ENCODE data around the gene EPB41L3. TPM values are rescaled to one million over a fixed set of nuclear protein-coding genes. Genes with fewer than 3 reads are reported as not detected.
"Not testable (repeated sequence)": the region's sequence is repeated elsewhere in the genome, so short reads cannot be mapped to it uniquely, and the experiment has no call there.

The EPB41L3 gene
- polyA plus RNA-seq, 1 experiment = 45.0 TPM

DNA sequence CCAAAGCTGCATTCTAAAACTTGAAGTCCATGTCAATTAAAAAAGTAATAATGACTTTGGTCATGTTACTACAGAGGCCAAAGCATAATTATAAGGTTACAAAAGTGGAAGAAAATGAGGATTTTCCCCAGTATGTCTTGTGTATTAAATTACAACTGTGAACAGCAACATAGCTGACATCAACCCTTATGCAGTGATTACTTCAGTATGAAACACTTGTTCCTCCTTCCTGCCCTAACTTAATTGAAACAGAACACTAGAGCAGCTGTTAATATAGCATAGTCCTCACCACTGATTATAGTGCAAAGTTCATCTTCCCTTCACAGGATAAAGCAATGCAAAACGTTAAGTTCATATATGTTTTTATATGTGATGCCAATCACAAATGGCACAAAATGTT lies 29.9 kb downstream of the EPB41L3 start:
- ChIA-PET POLR2A (interaction anchor here (1.1 kb wide), 1 partner anchor 14 kb away, joined by 3 read pairs; no protein-coding TSS in a partner anchor), CTCF (interaction anchor here (0.6 to 0.9 kb wide), 2 partner anchors 33 to 78 kb away, joined by 4 read pairs; no protein-coding TSS in a partner anchor)
- H3K9me3 ChIP-seq (ENCODE audit: control insufficient read depth, insufficient read depth, low read length) = no peaks in the 10 kb centered on the region
- H3K27ac ChIP-seq (ENCODE audit: low read depth, low read length) = no peak overlapping the region
- no peak overlapping the region for H3K4me3 ChIP-seq (ENCODE audit: low read depth, low read length)
- no peaks in the 10 kb centered on the region for H3K27me3 ChIP-seq (ENCODE audit: control insufficient read depth, insufficient read depth, low read length)
- DNase-seq (ENCODE audit: low read depth, low spot score) = no peak
- TF ChIP-seq, protein P1, sequence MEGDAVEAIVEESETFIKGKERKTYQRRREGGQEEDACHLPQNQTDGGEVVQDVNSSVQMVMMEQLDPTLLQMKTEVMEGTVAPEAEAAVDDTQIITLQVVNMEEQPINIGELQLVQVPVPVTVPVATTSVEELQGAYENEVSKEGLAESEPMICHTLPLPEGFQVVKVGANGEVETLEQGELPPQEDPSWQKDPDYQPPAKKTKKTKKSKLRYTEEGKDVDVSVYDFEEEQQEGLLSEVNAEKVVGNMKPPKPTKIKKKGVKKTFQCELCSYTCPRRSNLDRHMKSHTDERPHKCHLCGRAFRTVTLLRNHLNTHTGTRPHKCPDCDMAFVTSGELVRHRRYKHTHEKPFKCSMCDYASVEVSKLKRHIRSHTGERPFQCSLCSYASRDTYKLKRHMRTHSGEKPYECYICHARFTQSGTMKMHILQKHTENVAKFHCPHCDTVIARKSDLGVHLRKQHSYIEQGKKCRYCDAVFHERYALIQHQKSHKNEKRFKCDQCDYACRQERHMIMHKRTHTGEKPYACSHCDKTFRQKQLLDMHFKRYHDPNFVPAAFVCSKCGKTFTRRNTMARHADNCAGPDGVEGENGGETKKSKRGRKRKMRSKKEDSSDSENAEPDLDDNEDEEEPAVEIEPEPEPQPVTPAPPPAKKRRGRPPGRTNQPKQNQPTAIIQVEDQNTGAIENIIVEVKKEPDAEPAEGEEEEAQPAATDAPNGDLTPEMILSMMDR (IDR thresholded peaks at IDR 0.05; ENCODE audit: low read depth, low read length) = no peak

DNA sequence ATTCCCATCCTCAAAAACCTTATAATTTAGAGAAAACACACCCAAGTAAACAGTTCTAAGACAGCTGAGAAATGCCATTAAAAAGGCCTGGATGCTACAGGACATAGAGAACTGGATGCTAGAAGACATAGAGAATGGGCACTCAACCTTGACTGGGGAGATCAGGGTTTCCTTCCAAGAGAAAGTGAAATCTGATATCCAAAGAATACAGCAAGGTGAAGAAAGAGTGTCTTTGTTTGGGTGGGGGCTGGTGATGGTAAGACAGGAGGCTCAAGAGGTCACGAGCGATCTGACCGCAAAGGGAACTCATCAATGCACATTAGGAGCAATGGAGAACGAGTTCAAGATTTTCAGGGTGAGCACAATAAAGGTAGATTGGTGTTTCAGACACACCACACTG lies 31.6 kb downstream of the EPB41L3 start:
- no peaks in the 10 kb centered on the region for H3K27me3 ChIP-seq (ENCODE audit: control insufficient read depth, insufficient read depth, low read length)
- no peak overlapping the region for H3K27ac ChIP-seq (ENCODE audit: low read depth, low read length)
- ChIA-PET POLR2A (no interaction called here), CTCF (no interaction called here)
- H3K4me3 ChIP-seq (ENCODE audit: low read depth, low read length) = no peak overlapping the region
- H3K9me3 ChIP-seq (ENCODE audit: control insufficient read depth, insufficient read depth, low read length) = no peaks in the 10 kb centered on the region
- TF ChIP-seq, protein P1 (IDR thresholded peaks at IDR 0.05; ENCODE audit: low read depth, low read length) = no peak
- DNase-seq (ENCODE audit: low read depth, low spot score) = no peak

DNA sequence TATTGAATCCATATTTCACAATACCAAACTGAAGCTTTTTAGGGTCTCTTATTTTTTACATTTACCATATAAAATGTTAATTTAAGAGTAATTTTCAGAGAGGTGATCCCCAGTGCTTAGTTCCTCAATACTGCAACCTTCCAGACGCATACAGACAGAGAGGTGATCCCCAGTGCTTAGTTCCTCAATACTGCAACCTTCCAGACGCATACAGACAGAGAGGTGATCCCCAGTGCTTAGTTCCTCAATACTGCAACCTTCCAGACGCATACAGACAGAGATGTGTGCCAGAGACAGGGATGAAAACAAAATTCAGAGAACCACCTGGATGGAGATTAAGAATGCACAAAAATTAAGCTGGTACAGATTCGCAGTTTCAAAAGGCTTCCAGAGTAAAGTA lies 32.3 kb downstream of the EPB41L3 start:
- POLR2A ChIA-PET = interaction anchor here (1.6 kb wide), 1 partner anchor 45 kb away, joined by 3 read pairs; no protein-coding TSS in a partner anchor
- CTCF ChIA-PET; H3K9me3 ChIP-seq (ENCODE audit: control insufficient read depth, insufficient read depth, low read length); H3K27ac ChIP-seq (ENCODE audit: low read depth, low read length); H3K27me3 ChIP-seq (ENCODE audit: control insufficient read depth, insufficient read depth, low read length); H3K4me3 ChIP-seq (ENCODE audit: low read depth, low read length); DNase-seq (ENCODE audit: low read depth, low spot score): not testable (repeated sequence)

DNA sequence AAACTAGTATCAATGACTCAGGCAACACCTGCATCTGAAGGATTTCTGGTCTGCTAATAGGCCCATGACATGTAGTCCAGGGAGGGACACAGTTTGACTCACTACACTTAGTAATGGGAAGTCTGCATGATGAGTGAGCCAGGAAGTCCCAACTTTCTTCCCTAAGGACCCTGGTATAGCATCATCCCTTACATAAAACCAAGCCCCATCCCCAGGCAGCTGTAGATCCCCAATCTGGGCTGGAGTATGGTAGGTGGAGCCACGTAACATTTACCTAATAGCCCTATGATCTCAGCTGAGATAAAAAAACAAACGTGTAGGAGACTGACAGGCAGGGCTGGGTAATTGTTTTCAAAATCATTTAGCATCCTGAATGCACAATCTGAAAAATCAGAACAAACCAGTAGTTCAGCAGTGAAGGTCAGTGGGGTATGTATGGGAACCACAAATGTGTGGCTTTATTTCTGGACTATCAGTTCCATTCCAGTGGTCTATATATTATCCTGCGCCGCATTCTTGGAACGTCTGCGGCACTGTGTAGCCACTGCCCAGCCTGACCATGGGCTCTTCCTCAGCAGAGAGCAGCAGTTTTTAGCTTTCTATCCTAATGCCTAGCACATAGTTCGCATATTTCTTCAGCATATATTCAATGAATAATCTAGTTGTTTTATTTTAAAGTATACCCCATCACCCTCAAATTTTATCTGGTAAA lies 33.5 kb downstream of the EPB41L3 start:
- TF ChIP-seq, protein P1 (IDR thresholded peaks at IDR 0.05; ENCODE audit: low read depth, low read length) = no peak
- H3K9me3 ChIP-seq (ENCODE audit: control insufficient read depth, insufficient read depth, low read length) = no peaks in the 10 kb centered on the region
- ChIA-PET POLR2A (interaction anchor here (1.6 kb wide), 1 partner anchor 47 kb away, joined by 3 read pairs; no protein-coding TSS in a partner anchor), CTCF (interaction anchor here (0.6 kb wide), 1 partner anchor 50 kb away, joined by 3 read pairs; no protein-coding TSS in a partner anchor)
- H3K27me3 ChIP-seq (ENCODE audit: control insufficient read depth, insufficient read depth, low read length) = no peaks in the 10 kb centered on the region
- no peak overlapping the region for H3K27ac ChIP-seq (ENCODE audit: low read depth, low read length)
- DNase-seq (ENCODE audit: low read depth, low spot score) = no peak
- no peak overlapping the region for H3K4me3 ChIP-seq (ENCODE audit: low read depth, low read length)

- Histone ChIP-seq H3K9me3 (ENCODE audit: control insufficient read depth, insufficient read depth, low read length) (no peaks in the 10 kb centered on the region), H3K27ac (ENCODE audit: low read depth, low read length) (no peak overlapping the region), H3K27me3 (ENCODE audit: control insufficient read depth, insufficient read depth, low read length) (no peaks in the 10 kb centered on the region), H3K4me3 (ENCODE audit: low read depth, low read length) (no peak overlapping the region)
- TF ChIP-seq, protein P1 (IDR thresholded peaks at IDR 0.05; ENCODE audit: low read depth, low read length) = no peak
- ChIA-PET CTCF (interaction anchor here (0.7 to 2.1 kb wide), 2 partner anchors 38 to 86 kb away, joined by 3 to 11 read pairs; no protein-coding TSS in a partner anchor), POLR2A (no interaction called here)
- no peak for DNase-seq (ENCODE audit: low read depth, low spot score)
Measured at GRCh38 chr18:5508821-5509220, 35.0 kb downstream of the EPB41L3 start.

Data from AG04450 (cell line).